GM12878 (cell line): ENCODE results near the gene DEFB114. TPM values are rescaled to one million over a fixed set of nuclear protein-coding genes. Genes with fewer than 3 reads are reported as not detected.

Experiments
- ATAC-seq: fragments of 200-7000 bp; cut with Tn5 transposase; 3 replicates; pipeline ENCODE4 v1.9.1; 2020; ENCODE audit warnings: mild to moderate bottlenecking, moderate library complexity
- BruUV-seq: library from RNA; stranded (reverse); fragments of 400-500 nt; replicated peaks from 2 replicates; lab custom pipeline; 2021; lab: Mats Ljungman, UMichigan
- CTCF ChIA-PET: fragments of 300-600 bp; sonication (Branson Sonifier 250); formaldehyde crosslinking; extraction: SDS; loops from one replicate; lab custom pipeline; 2021; ENCODE audit warnings: inconsistent platforms; lab: Yijun Ruan, JAX
- POLR2A ChIA-PET: fragments of 350-600 bp; formaldehyde crosslinking; extraction: SDS; loops from one replicate; lab custom pipeline; 2021; ENCODE audit warnings: inconsistent platforms; lab: Charles Lee
- RAD21 ChIA-PET: fragments of 300-600 bp; sonication (Branson Sonifier 250); formaldehyde crosslinking; loops from one replicate; lab custom pipeline; 2023; ENCODE audit warnings: antibody characterized with exemption; ENCODE audit not compliant: unreplicated experiment; lab: Charles Lee
- SMC1A ChIA-PET: fragments of 300-600 bp; sonication (Branson Sonifier 250); formaldehyde crosslinking; loops from one replicate; lab custom pipeline; 2023; ENCODE audit not compliant: unreplicated experiment, uncharacterized antibody; lab: Charles Lee
- DNase-seq: peaks from one replicate; pipeline ENCODE4 v3.0.0-alpha.2; 2011; ENCODE audit warnings: low read depth, low spot score
- FAIRE-seq: peaks from 3 replicates; lab custom pipeline; 2011; peaks lifted over from hg19 to GRCh38; lab: Jason Lieb, UNC
- H2AFZ ChIP-seq: 2 replicates; pipeline ENCODE4 v1.6.0; 2011; ENCODE audit warnings: low read depth, low read length, control low read depth; ENCODE audit not compliant: control insufficient read depth
- H3K27ac ChIP-seq: 2 replicates; pipeline ENCODE4 v1.5.1; 2011; ENCODE audit warnings: control low read depth; ENCODE audit not compliant: control insufficient read depth, insufficient read depth
- H3K27me3 ChIP-seq, 2 experiments: replicated peaks in 1 of 2; 2 replicates each; pipeline versions ENCODE4 v1.6.0 to v1.6.1; 2011; ENCODE audit warnings: low read length in 1 of 2; ENCODE audit not compliant: control insufficient read depth in 2 of 2, insufficient read depth in 2 of 2
- H3K36me3 ChIP-seq, 2 experiments: 2 replicates each; pipeline ENCODE4 v1.5.1; 2011; ENCODE audit warnings: low read length in 1 of 2; ENCODE audit not compliant: control insufficient read depth in 2 of 2, insufficient read depth in 2 of 2
- H3K4me1 ChIP-seq: 2 replicates; pipeline ENCODE4 v1.6.1; 2011; ENCODE audit warnings: mild to moderate bottlenecking, low read length, moderate library complexity, mixed read lengths; ENCODE audit not compliant: control insufficient read depth, insufficient read depth
- H3K4me2 ChIP-seq: 2 replicates; pipeline ENCODE4 v1.6.0; 2011; ENCODE audit warnings: control low read depth; ENCODE audit not compliant: control insufficient read depth, insufficient read depth
- H3K4me3 ChIP-seq: fragments of 200-600 bp; sonication (generic); 2 replicates; pipeline ENCODE4 v1.5.1; 2016
- H3K79me2 ChIP-seq: 2 replicates; pipeline ENCODE4 v1.6.0; 2011; ENCODE audit warnings: low read length; ENCODE audit not compliant: control insufficient read depth, insufficient read depth
- H3K9ac ChIP-seq: 2 replicates; pipeline ENCODE4 v1.8.0; 2011; ENCODE audit warnings: low read length, control low read depth, mixed read lengths; ENCODE audit not compliant: control insufficient read depth, insufficient read depth
- H3K9me3 ChIP-seq: replicated peaks from 3 replicates; pipeline ENCODE4 v1.5.1; 2011; ENCODE audit warnings: mild to moderate bottlenecking, low read length; ENCODE audit not compliant: control insufficient read depth, insufficient read depth
- H4K20me1 ChIP-seq: 2 replicates; pipeline ENCODE4 v1.6.0; 2011; ENCODE audit not compliant: control insufficient read depth, insufficient read depth
- ATF2 ChIP-seq: IDR thresholded peaks from 2 replicates; pipeline ENCODE4 v1.6.1; 2012; ENCODE audit warnings: low read length, inconsistent platforms
- CBX5 ChIP-seq: sonication (generic); IDR thresholded peaks from 2 replicates; pipeline ENCODE4 v1.6.1; 2016; ENCODE audit warnings: low read depth, moderate library complexity, mild to moderate bottlenecking, inconsistent platforms
- CEBPB ChIP-seq, 2 experiments: fragments of 150-350 bp in 1 of 2; IDR thresholded peaks; 2 replicates each; pipeline ENCODE4 v1.6.1; 2012 to 2014; ENCODE audit warnings: low read depth in 2 of 2, low read length in 2 of 2, borderline replicate concordance in 1 of 2, inconsistent platforms in 1 of 2
- CREM ChIP-seq: IDR thresholded peaks from 2 replicates; pipeline ENCODE4 v1.6.1; 2014; ENCODE audit warnings: antibody characterized with exemption, low read depth
- ELK1 ChIP-seq: IDR thresholded peaks from 2 replicates; pipeline ENCODE4 v1.6.1; 2012; ENCODE audit warnings: low read depth, low read length, improper control_type of control experiment
- EP300 ChIP-seq, 2 experiments: fragments of 150-350 bp in 1 of 2; IDR thresholded peaks; 2 replicates each; pipeline ENCODE4 v1.6.1; 2011 to 2012; ENCODE audit warnings: low read depth in 2 of 2, low read length in 2 of 2, borderline replicate concordance in 1 of 2, improper control_type of control experiment in 1 of 2, inconsistent platforms in 1 of 2; ENCODE audit not compliant: control insufficient read depth in 1 of 2
- IRF3 ChIP-seq: fragments of 450-650 bp; IDR thresholded peaks from 2 replicates; pipeline ENCODE4 v1.6.1; 2014; ENCODE audit warnings: mild to moderate bottlenecking
- NR2C1 ChIP-seq: fragments of 450-650 bp; IDR thresholded peaks from 2 replicates; pipeline ENCODE4 v1.6.1; 2017; ENCODE audit warnings: antibody characterized with exemption, mild to moderate bottlenecking, moderate library complexity
- NRF1 ChIP-seq: conservative IDR thresholded peaks from 2 replicates; pipeline ENCODE4 v1.6.1; 2011; ENCODE audit warnings: mild to moderate bottlenecking, low read depth, low read length, improper control_type of control experiment
- RBBP5 ChIP-seq: fragments of 200-600 bp; sonication (generic); conservative IDR thresholded peaks from 2 replicates; pipeline ENCODE4 v1.6.1; 2016
- SMAD5 ChIP-seq: IDR thresholded peaks from 2 replicates; pipeline ENCODE4 v1.6.1; 2016; ENCODE audit warnings: antibody characterized with exemption, low read depth
- ZBTB11 ChIP-seq: fragments of 450-650 bp; formaldehyde crosslinking; IDR thresholded peaks from 2 replicates; pipeline ENCODE4 v1.5.0; 2022; ENCODE audit warnings: mild to moderate bottlenecking, missing genetic modification characterization
- ZBTB40 ChIP-seq: fragments of 450-650 bp; IDR thresholded peaks from 2 replicates; pipeline ENCODE4 v1.6.1; 2016; ENCODE audit warnings: mild to moderate bottlenecking, moderate library complexity, borderline replicate concordance
- ZZZ3 ChIP-seq: IDR thresholded peaks from 2 replicates; pipeline ENCODE4 v1.6.1; 2011; ENCODE audit warnings: low read depth; ENCODE audit not compliant: control insufficient read depth, insufficient read length
- in situ Hi-C: fragments of 300-500 bp; cut with MboI; formaldehyde crosslinking; loops from 9 replicates; pipeline ENCODE4 v1.14.3; 2018; ENCODE audit warnings: mixed read lengths
- intact Hi-C: fragments of 100-400 bp; cut with micrococcal nuclease; formaldehyde crosslinking; loops from one replicate; pipeline ENCODE4 v1.14.2; 2022; ENCODE audit not compliant: unreplicated experiment
- polyA plus RNA-seq, 11 experiments: library from polyadenylated mRNA; depleted of rRNA in 4 of 11; unstranded in 6 of 11; stranded (reverse) in 5 of 11; fragments of >200 nt; fragmentation: Nextera tagmentation in 4 of 11; fragmentation: Illumina TruSeq in 1 of 11; extraction: Ambion mirVana in 4 of 11; extraction: Trizol in 1 of 11; gene quantifications; 1 replicate in 1 of 11; 2 replicates in 10 of 11; pipeline versions ENCODE4 v1.2.1 to v1.2.3, GENCODE V29; 2011 to 2016; ENCODE audit warnings: inconsistent platforms in 2 of 11, missing spikeins in 2 of 11, low read depth in 1 of 11
- total RNA-seq, 4 experiments: library from RNA; depleted of rRNA in 3 of 4; stranded (reverse); fragments of >200 nt in 3 of 4; fragmentation: Illumina TruSeq in 1 of 4; extraction: Trizol in 1 of 4; gene quantifications; 2 replicates each; pipeline versions ENCODE4 v1.2.1 to v1.2.3, GENCODE V29; 2013 to 2021

DEFB114 gene
- total and polyA plus RNA-seq, 10 of the 15 experiments (the other 5 are each of a cell fraction or from before 2014, with no cell fraction given) = not detected

GRCh38 chr6:49995278-49995677 lies 31.3 kb upstream of the DEFB114 start:
- FAIRE-seq = no peak
- Histone ChIP-seq H3K36me3 (no peaks in the 10 kb centered on the region), H3K4me3 (no peak overlapping the region), H3K4me2 (no peak overlapping the region), H4K20me1 (no peaks in the 10 kb centered on the region), H3K27ac (no peak overlapping the region), H3K9ac (no peak overlapping the region), H3K27me3 (no peaks in the 10 kb centered on the region), H3K79me2 (no peaks in the 10 kb centered on the region), H3K4me1 (no peaks in the 10 kb centered on the region), H2AFZ (no peak overlapping the region), H3K9me3 (no peaks in the 10 kb centered on the region)
- intact Hi-C loops (no loop called here), in situ Hi-C loops (no loop called here)
- ATAC-seq = no peak
- no TSS peak for BruUV-seq
- ChIA-PET RAD21 (no interaction called here), POLR2A (no interaction called here), SMC1A (no interaction called here), CTCF (no interaction called here)
- no peak for DNase-seq
- no peak for TF ChIP-seq EP300 (IDR thresholded peaks at IDR 0.05; ENCODE audit: borderline replicate concordance in 1 of 2, control insufficient read depth in 1 of 2, low read depth in 2 of 2, low read length in 2 of 2)
- no peak for TF ChIP-seq ELK1
- TF ChIP-seq CEBPB (IDR thresholded peaks at IDR 0.05; ENCODE audit: borderline replicate concordance in 1 of 2, low read depth in 2 of 2, low read length in 2 of 2) = no peak
- no peak for TF ChIP-seq ZZZ3
- TF ChIP-seq IRF3 = no peak
- no peak for TF ChIP-seq CBX5
- no peak for TF ChIP-seq RBBP5
- TF ChIP-seq ATF2 = no peak
- no peak for TF ChIP-seq CREM
- TF ChIP-seq ZBTB40 = no peak
- no peak for TF ChIP-seq SMAD5
- TF ChIP-seq NR2C1 = no peak
- no peak for TF ChIP-seq ZBTB11
- no peak for TF ChIP-seq NRF1
